DMS114 treated with DMSO at 0.1 percent for 48 hours (cell line): ENCODE results near the gene LRRC3B.

Experiments
- DNase-seq: peaks from one replicate; lab custom pipeline; 2025; ENCODE audit not compliant: unreplicated experiment; lab: John Stamatoyannopoulos, UW

LRRC3B gene

GRCh38 chr3:26630669-26631389 lies 8.3 kb downstream of the LRRC3B start:
- no peak for DNase-seq

GRCh38 chr3:26631390-26631738 lies 8.8 kb downstream of the LRRC3B start:
- DNase-seq: no peak

DNA sequence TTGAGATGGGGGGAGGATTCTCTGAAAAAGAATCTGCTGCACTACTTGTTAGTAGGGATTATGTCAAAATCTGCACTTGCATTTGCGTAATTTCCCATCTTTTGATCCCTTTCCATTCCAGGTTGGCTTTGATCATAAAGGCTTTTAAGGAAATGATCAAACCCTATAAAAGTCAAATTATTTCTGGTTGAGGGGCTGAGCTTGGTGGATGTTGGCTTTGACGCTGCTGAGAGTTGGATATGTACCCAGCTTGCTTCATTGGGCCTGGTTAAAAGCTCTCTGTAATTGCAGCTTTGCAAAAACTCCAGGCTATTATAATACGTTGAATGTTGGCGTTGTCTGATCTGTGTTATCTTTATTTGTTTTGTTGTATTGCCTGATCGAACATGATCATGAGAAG lies 12.0 kb downstream of the LRRC3B start:
- DNase-seq: no peak

GRCh38 chr3:26636096-26636727 lies 13.6 kb downstream of the LRRC3B start:
- DNase-seq: no peak

- DNase-seq: no peak
Observed at GRCh38 chr3:26637698-26638097, 15.1 kb downstream of the LRRC3B start.

DNA sequence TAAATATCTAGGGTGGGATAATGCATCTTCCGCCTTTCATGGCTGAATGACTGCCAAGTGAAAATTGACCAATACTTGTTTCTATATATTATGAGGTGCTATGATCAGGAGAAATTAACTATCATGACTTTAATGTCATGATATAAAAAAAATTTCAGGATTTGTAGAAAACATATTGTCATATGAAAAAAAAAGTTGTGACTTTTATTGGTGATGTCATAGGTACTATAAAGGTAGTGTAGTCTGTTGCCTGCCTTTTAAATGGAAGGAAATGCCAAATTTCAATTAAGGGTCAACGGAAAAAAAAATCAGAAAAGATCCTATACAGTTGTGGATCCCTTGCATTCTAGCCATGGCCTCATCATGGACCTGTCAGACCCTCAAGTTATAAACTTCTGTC lies 15.5 kb downstream of the LRRC3B start:
- DNase-seq: no peak

GRCh38 chr3:26639339-26639738 lies 16.8 kb downstream of the LRRC3B start:
- DNase-seq: no peak

DNA sequence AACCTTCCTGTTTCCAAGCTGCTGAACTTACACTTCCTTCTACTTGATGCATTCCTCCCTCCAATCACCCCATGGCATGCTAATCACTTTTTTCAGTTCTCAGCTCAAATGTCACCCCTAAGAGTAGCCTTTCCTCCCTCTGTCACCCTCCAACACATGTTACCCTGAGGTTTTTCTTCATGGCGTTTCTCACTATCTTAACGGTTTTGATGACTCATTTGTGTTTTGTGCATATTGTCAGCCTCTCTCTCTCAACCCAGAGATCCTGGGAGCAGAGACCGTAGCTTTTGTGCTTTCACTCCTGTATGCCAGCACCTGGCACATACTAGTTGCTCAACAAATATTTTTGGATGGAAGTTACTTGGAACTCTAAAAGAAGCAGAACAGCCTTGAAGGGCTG lies 24.5 kb downstream of the LRRC3B start:
- DNase-seq: no peak

DNA sequence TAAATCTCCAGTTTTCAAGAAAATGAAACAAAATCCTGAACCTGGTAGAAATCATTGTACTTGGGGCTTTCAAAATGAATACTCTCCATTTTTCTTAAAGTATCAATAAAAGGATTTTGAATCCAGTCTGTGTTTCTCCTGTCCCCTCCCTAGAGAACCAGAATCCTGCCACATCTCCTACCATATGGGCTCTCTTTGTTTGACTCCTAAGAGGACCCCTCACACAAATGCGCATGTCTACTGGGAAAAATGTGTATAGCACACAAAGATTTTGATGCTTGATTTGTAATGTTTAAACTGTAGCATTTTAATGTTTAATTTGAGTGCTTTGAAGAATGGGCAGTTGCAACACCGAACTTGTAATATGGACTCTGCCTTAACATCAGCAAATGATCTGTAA lies 25.9 kb downstream of the LRRC3B start:
- DNase-seq: no peak

- DNase-seq: no peak
Observed at GRCh38 chr3:26652164-26652563, 29.6 kb downstream of the LRRC3B start.

DNA sequence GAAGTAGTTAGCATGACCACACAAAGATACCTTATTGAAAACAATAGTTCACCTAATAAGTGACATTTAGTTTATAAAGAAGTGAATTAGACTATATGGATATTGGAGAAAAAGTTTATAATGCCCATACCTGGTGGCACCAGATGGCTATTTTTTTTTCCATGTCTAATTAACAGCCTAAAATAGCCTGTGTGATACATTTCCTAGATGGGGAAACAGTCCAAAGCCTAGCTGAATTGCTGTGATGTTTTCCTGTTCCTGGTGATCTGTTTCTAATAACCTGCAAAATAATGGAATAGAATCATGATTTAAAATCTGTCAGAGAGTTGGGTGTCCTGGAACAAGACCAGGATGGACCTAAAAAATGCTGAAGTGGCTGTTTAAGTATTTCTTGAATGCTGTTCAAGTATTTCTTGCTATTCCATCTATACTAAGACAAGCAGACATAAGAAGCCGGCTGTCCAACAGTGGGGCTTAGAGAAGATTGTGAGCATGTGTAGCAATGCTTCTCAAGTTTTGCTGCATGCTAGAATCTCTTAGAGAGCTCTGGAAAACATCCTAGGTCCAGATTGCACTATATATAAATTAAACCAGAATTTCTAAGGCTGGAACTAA lies 31.3 kb downstream of the LRRC3B start:
- DNase-seq: no peak

- no peak for DNase-seq
Observed at GRCh38 chr3:26655231-26655630, 32.7 kb downstream of the LRRC3B start.

- no peak for DNase-seq
Observed at GRCh38 chr3:26657348-26657976, 34.9 kb downstream of the LRRC3B start.

DNA sequence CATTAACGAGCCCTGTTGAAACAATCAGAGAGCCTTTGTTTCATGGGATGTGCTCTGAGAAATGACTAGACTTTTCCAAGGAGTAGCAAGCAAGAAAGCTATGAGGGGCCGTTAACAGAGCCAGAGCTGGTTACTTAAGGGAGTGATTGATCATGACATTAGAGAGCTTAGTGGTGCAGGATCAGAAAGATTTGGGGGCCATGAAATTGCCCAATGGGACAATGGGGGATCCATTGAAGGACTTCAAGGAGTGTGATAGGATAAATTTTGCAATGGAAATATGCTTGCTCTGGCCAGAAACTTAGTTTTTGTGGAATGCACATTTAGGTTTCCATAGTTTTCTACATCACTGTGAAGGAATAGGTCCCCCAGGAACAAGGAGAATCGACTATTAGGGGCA lies 45.6 kb downstream of the LRRC3B start:
- DNase-seq: no peak

DNA sequence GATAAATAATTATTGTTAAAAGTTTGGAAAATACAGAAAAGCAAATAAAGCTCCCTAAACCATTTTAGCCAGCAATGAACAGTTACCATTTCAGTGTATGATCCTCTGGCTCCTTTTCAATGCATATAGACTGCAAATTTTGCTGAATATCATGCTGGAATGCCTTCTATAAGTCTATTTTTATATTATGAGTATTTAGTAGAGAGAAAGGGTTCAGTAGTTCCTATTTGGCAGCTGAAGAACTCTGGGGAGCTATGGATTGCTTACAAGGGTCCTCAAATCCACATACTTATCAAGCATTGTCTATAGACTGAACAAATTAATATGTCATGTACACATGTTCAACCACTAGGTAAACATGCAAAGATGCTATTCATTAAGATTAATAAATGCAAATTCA lies 46.1 kb downstream of the LRRC3B start:
- no peak for DNase-seq

- DNase-seq: no peak
Observed at GRCh38 chr3:26675336-26675735, 52.8 kb downstream of the LRRC3B start.

- no peak for DNase-seq
Observed at GRCh38 chr3:26681632-26682031, 59.1 kb downstream of the LRRC3B start.

GRCh38 chr3:26682406-26682805 lies 59.8 kb downstream of the LRRC3B start:
- no peak for DNase-seq

GRCh38 chr3:26683902-26684301 lies 61.3 kb downstream of the LRRC3B start:
- no peak for DNase-seq

DNA sequence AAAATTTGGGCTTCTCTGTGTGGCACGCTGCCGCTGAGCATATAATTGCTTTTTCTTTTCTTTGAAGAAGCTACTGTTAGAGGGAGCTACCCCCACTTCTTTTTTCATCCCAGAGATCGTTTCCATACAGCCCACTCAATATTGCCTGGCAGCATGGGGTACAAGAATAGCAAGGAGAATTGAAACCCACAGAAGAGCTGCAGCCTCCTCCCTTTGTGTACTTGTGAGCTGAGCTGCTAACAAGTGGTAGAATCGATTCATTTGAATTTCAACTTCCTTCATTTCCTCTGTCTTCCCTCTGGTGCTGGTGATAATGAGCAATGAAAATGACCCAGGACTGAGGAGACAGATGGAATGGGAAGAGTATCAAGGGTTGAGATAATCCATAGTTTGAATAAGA lies 64.9 kb downstream of the LRRC3B start:
- no peak for DNase-seq

DNA sequence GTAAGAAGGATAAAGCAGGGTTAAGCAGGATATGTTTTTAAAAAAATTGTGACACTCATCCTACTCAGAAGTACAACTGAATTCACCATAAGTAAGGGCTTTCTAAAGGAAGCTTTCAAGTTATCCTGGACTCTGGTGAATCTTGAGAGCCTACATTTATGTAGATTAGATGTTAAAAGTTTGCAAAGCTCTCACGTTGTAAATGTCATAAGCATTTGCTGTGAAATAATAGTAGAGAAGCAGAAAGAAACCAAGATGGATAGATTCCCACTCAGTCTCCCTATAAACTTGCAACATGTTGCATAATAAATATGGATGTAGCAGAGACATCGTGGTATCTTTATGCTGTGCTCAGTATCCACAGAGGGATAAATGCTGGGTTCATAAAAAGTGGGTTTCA lies 77.0 kb downstream of the LRRC3B start:
- no peak for DNase-seq

DNA sequence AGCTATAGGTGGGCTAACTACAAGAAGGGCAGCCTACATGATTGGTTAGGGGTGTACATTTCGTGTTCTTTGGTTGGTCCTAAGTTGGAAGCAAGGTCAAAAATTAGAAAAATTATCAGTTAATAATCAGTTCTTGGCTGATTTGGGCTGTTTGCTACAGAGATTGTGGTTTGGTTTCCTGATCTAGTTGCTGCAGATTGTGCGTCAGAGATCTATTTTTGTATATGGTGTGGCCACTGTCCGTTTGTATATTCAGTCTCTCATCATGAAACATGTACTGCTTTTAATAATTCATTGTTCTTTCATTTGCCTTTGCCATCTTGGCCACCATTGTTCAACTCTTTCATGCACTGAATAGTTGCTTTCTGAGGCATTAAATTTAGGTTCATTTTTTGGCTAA lies 80.9 kb downstream of the LRRC3B start:
- no peak for DNase-seq
